ENCODE results near the gene ST8SIA5.

- TF ChIP-seq RAD21 (IDR thresholded peaks at IDR 0.05; ENCODE audit: low read depth) (peak; percentile 31; the same call in 1 of the 2 replicates), EP300 (IDR thresholded peaks at IDR 0.05; ENCODE audit: borderline replicate concordance) (no peak), REST (IDR thresholded peaks at IDR 0.05; ENCODE audit: low read depth) (no peak), MAX (IDR thresholded peaks at IDR 0.05) (no peak), YY1 (IDR thresholded peaks at IDR 0.05; ENCODE audit: low read depth) (no peak)
Measured at GRCh38 chr18:46677611-46678010, 79.2 kb downstream of the ST8SIA5 start.
